ENCODE measurements around the gene CCL4.

CCL4 gene

GRCh38 chr17:36136439-36136838 is 32.8 kb downstream of the CCL4 start:
- no peaks in the 10 kb centered on the region for H3K9me3 ChIP-seq (ENCODE audit: control insufficient read depth in 1 of 2, low read length in 2 of 2)
- H3K27ac ChIP-seq (ENCODE audit: low read depth, low read length): no peak overlapping the region
- H3K4me3 ChIP-seq (ENCODE audit: low read depth in 1 of 2, low read length in 2 of 2): no peak overlapping the region
- H3K27me3 ChIP-seq (ENCODE audit: control insufficient read depth in 1 of 2, insufficient read depth in 2 of 2, low read length in 2 of 2): no peaks in the 10 kb centered on the region
- H3K4me1 ChIP-seq (ENCODE audit: control insufficient read depth in 1 of 2, insufficient read depth in 2 of 2, low read length in 2 of 2): peaks cover 8 to 24% of the 10 kb centered on the region in 2 donors
- H3K36me3 ChIP-seq (ENCODE audit: control insufficient read depth in 1 of 2, insufficient read depth in 2 of 2, low read length in 2 of 2): no peaks in the 10 kb centered on the region
- H3K9ac ChIP-seq (ENCODE audit: low read depth in 1 of 2, low read length in 2 of 2): no peak overlapping the region

GRCh38 chr17:36142235-36142634 is 38.6 kb downstream of the CCL4 start:
- H3K36me3 ChIP-seq (ENCODE audit: control insufficient read depth in 1 of 2, insufficient read depth in 2 of 2, low read length in 2 of 2): no peaks in the 10 kb centered on the region
- no peak overlapping the region for H3K27ac ChIP-seq (ENCODE audit: low read depth, low read length)
- H3K27me3 ChIP-seq (ENCODE audit: control insufficient read depth in 1 of 2, insufficient read depth in 2 of 2, low read length in 2 of 2): no peaks in the 10 kb centered on the region
- H3K4me3 ChIP-seq (ENCODE audit: low read depth in 1 of 2, low read length in 2 of 2): no peak overlapping the region
- no peaks in the 10 kb centered on the region for H3K9me3 ChIP-seq (ENCODE audit: control insufficient read depth in 1 of 2, low read length in 2 of 2)
- H3K4me1 ChIP-seq (ENCODE audit: control insufficient read depth in 1 of 2, insufficient read depth in 2 of 2, low read length in 2 of 2): no peaks in the 10 kb centered on the region
- no peak overlapping the region for H3K9ac ChIP-seq (ENCODE audit: low read depth in 1 of 2, low read length in 2 of 2)

- H3K9me3 ChIP-seq (ENCODE audit: control insufficient read depth in 1 of 2, low read length in 2 of 2): no peaks in the 10 kb centered on the region
- no peaks in the 10 kb centered on the region for H3K36me3 ChIP-seq (ENCODE audit: control insufficient read depth in 1 of 2, insufficient read depth in 2 of 2, low read length in 2 of 2)
- no peak overlapping the region for H3K27ac ChIP-seq (ENCODE audit: low read depth, low read length)
These were observed 39.2 kb downstream of the CCL4 start for GRCh38 chr17:36142806-36143205.

GRCh38 chr17:36144014-36144413 is 40.4 kb downstream of the CCL4 start:
- Histone ChIP-seq H3K4me3 (ENCODE audit: low read depth in 1 of 2, low read length in 2 of 2) (no peak overlapping the region), H3K4me1 (ENCODE audit: control insufficient read depth in 1 of 2, insufficient read depth in 2 of 2, low read length in 2 of 2) (no peaks in the 10 kb centered on the region), H3K9me3 (ENCODE audit: control insufficient read depth in 1 of 2, low read length in 2 of 2) (no peaks in the 10 kb centered on the region), H3K27me3 (ENCODE audit: control insufficient read depth in 1 of 2, insufficient read depth in 2 of 2, low read length in 2 of 2) (no peaks in the 10 kb centered on the region), H3K9ac (ENCODE audit: low read depth in 1 of 2, low read length in 2 of 2) (no peak overlapping the region), H3K36me3 (ENCODE audit: control insufficient read depth in 1 of 2, insufficient read depth in 2 of 2, low read length in 2 of 2) (no peaks in the 10 kb centered on the region), H3K27ac (ENCODE audit: low read depth, low read length) (no peak overlapping the region)

More at GRCh38 chr17:36142806-36143205, 39.2 kb downstream of the CCL4 start:
- Histone ChIP-seq H3K4me1 (ENCODE audit: control insufficient read depth in 1 of 2, insufficient read depth in 2 of 2, low read length in 2 of 2) (no peaks in the 10 kb centered on the region), H3K9ac (ENCODE audit: low read depth in 1 of 2, low read length in 2 of 2) (no peak overlapping the region), H3K27me3 (ENCODE audit: control insufficient read depth in 1 of 2, insufficient read depth in 2 of 2, low read length in 2 of 2) (no peaks in the 10 kb centered on the region), H3K4me3 (ENCODE audit: low read depth in 1 of 2, low read length in 2 of 2) (no peak overlapping the region)

- Histone ChIP-seq H3K27me3 (ENCODE audit: control insufficient read depth in 1 of 2, insufficient read depth in 2 of 2, low read length in 2 of 2) (no peaks in the 10 kb centered on the region), H3K9ac (ENCODE audit: low read depth in 1 of 2, low read length in 2 of 2) (no peak overlapping the region), H3K4me1 (ENCODE audit: control insufficient read depth in 1 of 2, insufficient read depth in 2 of 2, low read length in 2 of 2) (no peaks in the 10 kb centered on the region), H3K36me3 (ENCODE audit: control insufficient read depth in 1 of 2, insufficient read depth in 2 of 2, low read length in 2 of 2) (no peaks in the 10 kb centered on the region), H3K4me3 (ENCODE audit: low read depth in 1 of 2, low read length in 2 of 2) (no peak overlapping the region), H3K9me3 (ENCODE audit: control insufficient read depth in 1 of 2, low read length in 2 of 2) (no peaks in the 10 kb centered on the region), H3K27ac (ENCODE audit: low read depth, low read length) (no peak overlapping the region)
These were observed 41.5 kb downstream of the CCL4 start for GRCh38 chr17:36144981-36145729.

- H3K27ac ChIP-seq (ENCODE audit: low read depth, low read length): no peak overlapping the region
- no peaks in the 10 kb centered on the region for H3K4me1 ChIP-seq (ENCODE audit: control insufficient read depth in 1 of 2, insufficient read depth in 2 of 2, low read length in 2 of 2)
- H3K36me3 ChIP-seq (ENCODE audit: control insufficient read depth in 1 of 2, insufficient read depth in 2 of 2, low read length in 2 of 2): no peaks in the 10 kb centered on the region
- no peak overlapping the region for H3K9ac ChIP-seq (ENCODE audit: low read depth in 1 of 2, low read length in 2 of 2)
- no peaks in the 10 kb centered on the region for H3K9me3 ChIP-seq (ENCODE audit: control insufficient read depth in 1 of 2, low read length in 2 of 2)
- H3K4me3 ChIP-seq (ENCODE audit: low read depth in 1 of 2, low read length in 2 of 2): no peak overlapping the region
- H3K27me3 ChIP-seq (ENCODE audit: control insufficient read depth in 1 of 2, insufficient read depth in 2 of 2, low read length in 2 of 2): no peaks in the 10 kb centered on the region
These were observed 44.0 kb downstream of the CCL4 start for GRCh38 chr17:36147601-36148000.

GRCh38 chr17:36148559-36149295 is 45.1 kb downstream of the CCL4 start:
- no peak overlapping the region for H3K4me3 ChIP-seq (ENCODE audit: low read depth in 1 of 2, low read length in 2 of 2)
- H3K27me3 ChIP-seq (ENCODE audit: control insufficient read depth in 1 of 2, insufficient read depth in 2 of 2, low read length in 2 of 2): no peaks in the 10 kb centered on the region
- no peaks in the 10 kb centered on the region for H3K4me1 ChIP-seq (ENCODE audit: control insufficient read depth in 1 of 2, insufficient read depth in 2 of 2, low read length in 2 of 2)
- no peak overlapping the region for H3K27ac ChIP-seq (ENCODE audit: low read depth, low read length)
- H3K9ac ChIP-seq (ENCODE audit: low read depth in 1 of 2, low read length in 2 of 2): no peak overlapping the region
- H3K9me3 ChIP-seq (ENCODE audit: control insufficient read depth in 1 of 2, low read length in 2 of 2): no peaks in the 10 kb centered on the region
- H3K36me3 ChIP-seq (ENCODE audit: control insufficient read depth in 1 of 2, insufficient read depth in 2 of 2, low read length in 2 of 2): no peaks in the 10 kb centered on the region

- H3K4me1 ChIP-seq (ENCODE audit: control insufficient read depth in 1 of 2, insufficient read depth in 2 of 2, low read length in 2 of 2): no peaks in the 10 kb centered on the region
- no peak overlapping the region for H3K4me3 ChIP-seq (ENCODE audit: low read depth in 1 of 2, low read length in 2 of 2)
- no peaks in the 10 kb centered on the region for H3K27me3 ChIP-seq (ENCODE audit: control insufficient read depth in 1 of 2, insufficient read depth in 2 of 2, low read length in 2 of 2)
- H3K36me3 ChIP-seq (ENCODE audit: control insufficient read depth in 1 of 2, insufficient read depth in 2 of 2, low read length in 2 of 2): no peaks in the 10 kb centered on the region
- no peaks in the 10 kb centered on the region for H3K9me3 ChIP-seq (ENCODE audit: control insufficient read depth in 1 of 2, low read length in 2 of 2)
- H3K9ac ChIP-seq (ENCODE audit: low read depth in 1 of 2, low read length in 2 of 2): no peak overlapping the region
- no peak overlapping the region for H3K27ac ChIP-seq (ENCODE audit: low read depth, low read length)
These were observed 45.7 kb downstream of the CCL4 start for GRCh38 chr17:36149296-36149820.

GRCh38 chr17:36151891-36152638 is 48.4 kb downstream of the CCL4 start:
- Histone ChIP-seq H3K9ac (ENCODE audit: low read depth in 1 of 2, low read length in 2 of 2) (no peak overlapping the region), H3K36me3 (ENCODE audit: control insufficient read depth in 1 of 2, insufficient read depth in 2 of 2, low read length in 2 of 2) (no peaks in the 10 kb centered on the region), H3K4me1 (ENCODE audit: control insufficient read depth in 1 of 2, insufficient read depth in 2 of 2, low read length in 2 of 2) (no peaks in the 10 kb centered on the region)

GRCh38 chr17:36152639-36153120 is 49.1 kb downstream of the CCL4 start:
- no peaks in the 10 kb centered on the region for H3K9me3 ChIP-seq (ENCODE audit: control insufficient read depth in 1 of 2, low read length in 2 of 2)
- H3K9ac ChIP-seq (ENCODE audit: low read depth in 1 of 2, low read length in 2 of 2): no peak overlapping the region
- no peaks in the 10 kb centered on the region for H3K27me3 ChIP-seq (ENCODE audit: control insufficient read depth in 1 of 2, insufficient read depth in 2 of 2, low read length in 2 of 2)
- no peak overlapping the region for H3K4me3 ChIP-seq (ENCODE audit: low read depth in 1 of 2, low read length in 2 of 2)
- no peaks in the 10 kb centered on the region for H3K36me3 ChIP-seq (ENCODE audit: control insufficient read depth in 1 of 2, insufficient read depth in 2 of 2, low read length in 2 of 2)
- no peaks in the 10 kb centered on the region for H3K4me1 ChIP-seq (ENCODE audit: control insufficient read depth in 1 of 2, insufficient read depth in 2 of 2, low read length in 2 of 2)
- H3K27ac ChIP-seq (ENCODE audit: low read depth, low read length): no peak overlapping the region

More at GRCh38 chr17:36151891-36152638, 48.4 kb downstream of the CCL4 start:
- Histone ChIP-seq H3K4me3 (ENCODE audit: low read depth in 1 of 2, low read length in 2 of 2) (no peak overlapping the region), H3K27ac (ENCODE audit: low read depth, low read length) (no peak overlapping the region), H3K27me3 (ENCODE audit: control insufficient read depth in 1 of 2, insufficient read depth in 2 of 2, low read length in 2 of 2) (no peaks in the 10 kb centered on the region), H3K9me3 (ENCODE audit: control insufficient read depth in 1 of 2, low read length in 2 of 2) (no peaks in the 10 kb centered on the region)

Data from duodenal mucosa (tissue), 2 donors.